ENCODE results near the gene PARD3. TPM values are rescaled to one million over a fixed set of nuclear protein-coding genes. Genes with fewer than 3 reads are reported as not detected.

Gene PARD3
- total RNA-seq, 1 experiment from 2014 or later, result 154 TPM

- no peak overlapping the region for H2AFZ ChIP-seq (ENCODE audit: low read length)
- no peak overlapping the region for H3K27ac ChIP-seq (ENCODE audit: low read length)
- H3K4me3 ChIP-seq (ENCODE audit: low read length), result no peak overlapping the region
- H3K9me2 ChIP-seq (replicated peaks; ENCODE audit: low read length), result no peaks in the 10 kb centered on the region
- intact Hi-C loops (cut with micrococcal nuclease), result no loop called here
- ATAC-seq, result no peak
- CTCF ChIA-PET, result interaction anchor here (0.6 kb wide), 2 partner anchors 33 to 50 kb away, joined by 6 to 10 read pairs; no protein-coding TSS in a partner anchor
- no peak for TF ChIP-seq EZH2 (IDR thresholded peaks at IDR 0.05; ENCODE audit: low read length, unreplicated experiment)
- TF ChIP-seq, protein P1, sequence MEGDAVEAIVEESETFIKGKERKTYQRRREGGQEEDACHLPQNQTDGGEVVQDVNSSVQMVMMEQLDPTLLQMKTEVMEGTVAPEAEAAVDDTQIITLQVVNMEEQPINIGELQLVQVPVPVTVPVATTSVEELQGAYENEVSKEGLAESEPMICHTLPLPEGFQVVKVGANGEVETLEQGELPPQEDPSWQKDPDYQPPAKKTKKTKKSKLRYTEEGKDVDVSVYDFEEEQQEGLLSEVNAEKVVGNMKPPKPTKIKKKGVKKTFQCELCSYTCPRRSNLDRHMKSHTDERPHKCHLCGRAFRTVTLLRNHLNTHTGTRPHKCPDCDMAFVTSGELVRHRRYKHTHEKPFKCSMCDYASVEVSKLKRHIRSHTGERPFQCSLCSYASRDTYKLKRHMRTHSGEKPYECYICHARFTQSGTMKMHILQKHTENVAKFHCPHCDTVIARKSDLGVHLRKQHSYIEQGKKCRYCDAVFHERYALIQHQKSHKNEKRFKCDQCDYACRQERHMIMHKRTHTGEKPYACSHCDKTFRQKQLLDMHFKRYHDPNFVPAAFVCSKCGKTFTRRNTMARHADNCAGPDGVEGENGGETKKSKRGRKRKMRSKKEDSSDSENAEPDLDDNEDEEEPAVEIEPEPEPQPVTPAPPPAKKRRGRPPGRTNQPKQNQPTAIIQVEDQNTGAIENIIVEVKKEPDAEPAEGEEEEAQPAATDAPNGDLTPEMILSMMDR (conservative IDR thresholded peaks at IDR 0.05; ENCODE audit: low read depth, low read length), result no peak
- no peak for TF ChIP-seq EZH2phosphoT487 (IDR thresholded peaks at IDR 0.05; ENCODE audit: borderline replicate concordance, low read length)
- no peaks in the 10 kb centered on the region for H3K9me3 ChIP-seq (ENCODE audit: low read length)
- H3F3A ChIP-seq (ENCODE audit: low read length, unreplicated experiment), result no peaks in the 10 kb centered on the region
- peaks cover 26% of the 10 kb centered on the region for H3K4me1 ChIP-seq (ENCODE audit: insufficient read depth, low read length)
- POLR2A ChIA-PET (ENCODE audit: unreplicated experiment), result interaction anchor here (0.6 kb wide), 1 partner anchor 43 kb away, joined by 7 read pairs; no protein-coding TSS in a partner anchor
- H3K79me2 ChIP-seq (ENCODE audit: low read length), result peaks cover 98% of the 10 kb centered on the region
- H4K20me1 ChIP-seq (ENCODE audit: low read length), result no peaks in the 10 kb centered on the region
- H3K9ac ChIP-seq (ENCODE audit: low read length), result no peak overlapping the region
- H3K36me3 ChIP-seq (ENCODE audit: low read depth, low read length), result no peaks in the 10 kb centered on the region
- H3K4me2 ChIP-seq (ENCODE audit: low read length), result no peak overlapping the region
- H3K27me3 ChIP-seq (ENCODE audit: low read length), result no peaks in the 10 kb centered on the region
- BruUV-seq (replicated peaks), result no TSS peak
- DNase-seq, result no peak
Observed at GRCh38 chr10:34766266-34766600, 48.9 kb downstream of the PARD3 start.

DNA sequence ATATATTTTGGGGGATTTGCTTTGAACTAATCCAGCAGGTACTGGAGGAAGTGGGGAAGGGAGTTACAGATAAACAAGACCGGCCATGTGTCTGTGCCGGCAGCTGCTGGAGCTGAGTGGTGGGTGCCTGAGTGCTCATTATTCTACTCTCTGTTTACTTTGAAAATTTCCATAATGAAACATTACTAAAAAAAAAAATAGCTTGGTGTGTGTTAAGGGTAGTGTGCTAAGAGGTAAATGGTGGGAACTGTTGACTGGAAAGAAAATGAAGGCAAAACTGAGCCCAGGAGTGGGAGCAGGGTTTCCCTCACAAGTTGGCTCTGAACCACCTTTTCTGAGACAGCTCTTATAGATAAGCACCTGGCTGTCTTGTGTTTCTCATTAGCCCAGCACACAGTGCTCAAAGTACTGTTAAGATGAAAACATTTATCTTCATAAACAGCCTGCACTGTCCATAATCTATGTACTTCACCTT, 50.6 kb downstream of the PARD3 start:
- H3K4me1 ChIP-seq (ENCODE audit: insufficient read depth, low read length), result peaks cover 41% of the 10 kb centered on the region
- ChIA-PET CTCF (no interaction called here), POLR2A (ENCODE audit: unreplicated experiment) (no interaction called here)
- no peaks in the 10 kb centered on the region for H3K27me3 ChIP-seq (ENCODE audit: low read length)
- TF ChIP-seq, protein P1 (conservative IDR thresholded peaks at IDR 0.05; ENCODE audit: low read depth, low read length), result no peak
- TF ChIP-seq EZH2 (IDR thresholded peaks at IDR 0.05; ENCODE audit: low read length, unreplicated experiment) (no peak), EZH2phosphoT487 (IDR thresholded peaks at IDR 0.05; ENCODE audit: borderline replicate concordance, low read length) (no peak)
- no peaks in the 10 kb centered on the region for H3K36me3 ChIP-seq (ENCODE audit: low read depth, low read length)
- H3K27ac ChIP-seq (ENCODE audit: low read length), result no peak overlapping the region
- no TSS peak for BruUV-seq (replicated peaks)
- no peak for ATAC-seq
- no peaks in the 10 kb centered on the region for H3K9me2 ChIP-seq (replicated peaks; ENCODE audit: low read length)
- intact Hi-C loops (cut with micrococcal nuclease), result no loop called here
- H3K9ac ChIP-seq (ENCODE audit: low read length), result no peak overlapping the region
- H2AFZ ChIP-seq (ENCODE audit: low read length), result no peak overlapping the region
- no peak overlapping the region for H3K4me3 ChIP-seq (ENCODE audit: low read length)
- no peak for DNase-seq
- H3F3A ChIP-seq (ENCODE audit: low read length, unreplicated experiment), result peaks cover 4% of the 10 kb centered on the region
- H3K9me3 ChIP-seq (ENCODE audit: low read length), result no peaks in the 10 kb centered on the region
- H3K4me2 ChIP-seq (ENCODE audit: low read length), result no peak overlapping the region
- H3K79me2 ChIP-seq (ENCODE audit: low read length), result peaks cover 96% of the 10 kb centered on the region
- no peaks in the 10 kb centered on the region for H4K20me1 ChIP-seq (ENCODE audit: low read length)

- no peaks in the 10 kb centered on the region for H3K9me3 ChIP-seq (ENCODE audit: low read length)
- ChIA-PET POLR2A (ENCODE audit: unreplicated experiment) (interaction anchor here (0.5 to 0.6 kb wide), 2 partner anchors 1231 to 1404 kb away, joined by 4 to 8 read pairs; no protein-coding TSS in a partner anchor), CTCF (no interaction called here)
- no peak overlapping the region for H3K4me3 ChIP-seq (ENCODE audit: low read length)
- no peak overlapping the region for H3K9ac ChIP-seq (ENCODE audit: low read length)
- BruUV-seq (replicated peaks), result no TSS peak
- no peaks in the 10 kb centered on the region for H3K27me3 ChIP-seq (ENCODE audit: low read length)
- H3K79me2 ChIP-seq (ENCODE audit: low read length), result peaks cover 88% of the 10 kb centered on the region
- H3K9me2 ChIP-seq (replicated peaks; ENCODE audit: low read length), result no peaks in the 10 kb centered on the region
- ATAC-seq (no peak), DNase-seq (no peak)
- peaks cover 20% of the 10 kb centered on the region for H3F3A ChIP-seq (ENCODE audit: low read length, unreplicated experiment)
- H3K27ac ChIP-seq (ENCODE audit: low read length), result no peak overlapping the region
- H3K4me2 ChIP-seq (ENCODE audit: low read length), result no peak overlapping the region
- TF ChIP-seq EZH2phosphoT487 (IDR thresholded peaks at IDR 0.05; ENCODE audit: borderline replicate concordance, low read length), result no peak
- no peak for TF ChIP-seq EZH2 (IDR thresholded peaks at IDR 0.05; ENCODE audit: low read length, unreplicated experiment)
- TF ChIP-seq, protein P1 (conservative IDR thresholded peaks at IDR 0.05; ENCODE audit: low read depth, low read length), result peak; percentile 50
- H2AFZ ChIP-seq (ENCODE audit: low read length), result no peak overlapping the region
- 0 out of 2 replicates have a peak, but pooled peaks cover 3% of the 10 kb centered on the region for H4K20me1 ChIP-seq (ENCODE audit: low read length)
- intact Hi-C loops (cut with micrococcal nuclease), result no loop called here
- H3K36me3 ChIP-seq (ENCODE audit: low read depth, low read length), result no peaks in the 10 kb centered on the region
- H3K4me1 ChIP-seq (ENCODE audit: insufficient read depth, low read length), result peaks cover 41% of the 10 kb centered on the region
Observed at GRCh38 chr10:34762603-34763299, 52.3 kb downstream of the PARD3 start.
